ENCODE results near the gene TMEM244.

DNA sequence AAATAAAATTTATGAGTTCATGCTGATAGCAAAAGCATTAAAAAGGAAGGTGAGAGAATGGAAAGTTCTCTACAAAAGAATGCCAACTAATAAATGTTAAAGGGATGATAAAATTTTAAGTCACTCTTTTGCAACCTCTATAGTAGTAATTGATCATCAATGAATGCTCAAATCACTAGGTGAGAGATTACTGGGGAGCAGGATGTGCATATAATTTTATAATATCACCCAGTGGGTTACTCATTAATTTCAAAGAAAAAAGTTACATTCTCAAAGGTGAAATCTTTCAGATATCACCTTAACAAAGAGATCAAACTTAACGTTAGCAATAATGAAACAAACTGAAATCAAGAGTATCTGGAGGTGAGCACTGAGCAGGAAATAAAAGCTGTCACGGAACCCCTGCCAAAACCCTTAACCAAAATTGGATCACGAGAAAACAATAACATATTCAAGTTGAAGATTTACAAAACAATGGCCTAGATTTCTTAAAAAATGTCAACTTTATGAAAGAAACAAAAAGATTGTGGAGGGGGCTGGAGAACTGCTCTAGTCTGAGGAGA is 45.5 kb upstream of the TMEM244 start:
- TF ChIP-seq, protein P1, sequence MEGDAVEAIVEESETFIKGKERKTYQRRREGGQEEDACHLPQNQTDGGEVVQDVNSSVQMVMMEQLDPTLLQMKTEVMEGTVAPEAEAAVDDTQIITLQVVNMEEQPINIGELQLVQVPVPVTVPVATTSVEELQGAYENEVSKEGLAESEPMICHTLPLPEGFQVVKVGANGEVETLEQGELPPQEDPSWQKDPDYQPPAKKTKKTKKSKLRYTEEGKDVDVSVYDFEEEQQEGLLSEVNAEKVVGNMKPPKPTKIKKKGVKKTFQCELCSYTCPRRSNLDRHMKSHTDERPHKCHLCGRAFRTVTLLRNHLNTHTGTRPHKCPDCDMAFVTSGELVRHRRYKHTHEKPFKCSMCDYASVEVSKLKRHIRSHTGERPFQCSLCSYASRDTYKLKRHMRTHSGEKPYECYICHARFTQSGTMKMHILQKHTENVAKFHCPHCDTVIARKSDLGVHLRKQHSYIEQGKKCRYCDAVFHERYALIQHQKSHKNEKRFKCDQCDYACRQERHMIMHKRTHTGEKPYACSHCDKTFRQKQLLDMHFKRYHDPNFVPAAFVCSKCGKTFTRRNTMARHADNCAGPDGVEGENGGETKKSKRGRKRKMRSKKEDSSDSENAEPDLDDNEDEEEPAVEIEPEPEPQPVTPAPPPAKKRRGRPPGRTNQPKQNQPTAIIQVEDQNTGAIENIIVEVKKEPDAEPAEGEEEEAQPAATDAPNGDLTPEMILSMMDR (IDR thresholded peaks at IDR 0.05; ENCODE audit: low read depth, low read length): no peak
- TF ChIP-seq EZH2phosphoT487 (IDR thresholded peaks at IDR 0.05; ENCODE audit: low read depth): no peak

All from OCI-LY3 (cell line).